ENCODE data around the gene PKNOX2.
A peak's percentile ranks its signal among the peaks of the same experiment; 100 is the strongest.

Gene PKNOX2

GRCh38 chr11:125343718-125344131, 179.2 kb downstream of the PKNOX2 start:
- no peak for DNase-seq

- DNase-seq: no peak
Observed at GRCh38 chr11:125344846-125345420, 180.4 kb downstream of the PKNOX2 start.

- DNase-seq: peak; percentile 47
Observed at GRCh38 chr11:125345421-125346178, 181.0 kb downstream of the PKNOX2 start.

GRCh38 chr11:125346179-125346530, 181.6 kb downstream of the PKNOX2 start:
- no peak for DNase-seq

GRCh38 chr11:125346565-125347260, 182.2 kb downstream of the PKNOX2 start:
- no peak for DNase-seq

- no peak for DNase-seq
Observed at GRCh38 chr11:125347261-125347585, 182.7 kb downstream of the PKNOX2 start.

- no peak for DNase-seq
Observed at GRCh38 chr11:125348141-125348651, 183.6 kb downstream of the PKNOX2 start.

GRCh38 chr11:125348674-125349309, 184.2 kb downstream of the PKNOX2 start:
- peak; percentile 57 for DNase-seq

GRCh38 chr11:125350206-125351032, 185.9 kb downstream of the PKNOX2 start:
- no peak for DNase-seq

GRCh38 chr11:125351033-125351867, 186.7 kb downstream of the PKNOX2 start:
- no peak for DNase-seq

- no peak for DNase-seq
Observed at GRCh38 chr11:125351868-125352250, 187.3 kb downstream of the PKNOX2 start.

GRCh38 chr11:125356797-125357196, 192.2 kb downstream of the PKNOX2 start:
- DNase-seq: no peak

- DNase-seq: no peak
Observed at GRCh38 chr11:125357551-125357950, 193.0 kb downstream of the PKNOX2 start.

GRCh38 chr11:125358254-125358840, 193.8 kb downstream of the PKNOX2 start:
- DNase-seq: no peak

GRCh38 chr11:125359130-125359529, 194.6 kb downstream of the PKNOX2 start:
- no peak for DNase-seq

- no peak for DNase-seq
Observed at GRCh38 chr11:125360066-125360465, 195.5 kb downstream of the PKNOX2 start.

- peak; percentile 31 for DNase-seq
Observed at GRCh38 chr11:125364121-125364826, 199.7 kb downstream of the PKNOX2 start.

- DNase-seq: no peak
Observed at GRCh38 chr11:125365196-125365931, 200.8 kb downstream of the PKNOX2 start.

- no peak for DNase-seq
Observed at GRCh38 chr11:125367710-125368109, 203.2 kb downstream of the PKNOX2 start.

GRCh38 chr11:125368757-125369156, 204.2 kb downstream of the PKNOX2 start:
- no peak for DNase-seq
